HepG2 (cell line): ENCODE measurements around the gene ATPAF1. TPM values are rescaled to one million over a fixed set of nuclear protein-coding genes. Genes with fewer than 3 reads are reported as not detected.

Source experiments
- ATAC-seq: fragments of 200-7000 bp; cut with Tn5 transposase; 3 replicates; pipeline ENCODE4 v1.9.1; 2020; ENCODE audit warnings: mild to moderate bottlenecking, moderate library complexity
- BruUV-seq: library from RNA; stranded (reverse); fragments of 400-500 nt; replicated peaks from 2 replicates; lab custom pipeline; 2021; lab: Mats Ljungman, UMichigan
- CTCF ChIA-PET: fragments of 300-600 bp; formaldehyde crosslinking; extraction: SDS; loops from one replicate; lab custom pipeline; 2021; ENCODE audit warnings: low total read pairs, inconsistent platforms, low intra/inter-chr PET ratio; lab: Yijun Ruan, JAX
- POLR2A ChIA-PET: fragments of 350-600 bp; sonication (Branson Sonifier 250); formaldehyde crosslinking; loops from one replicate; lab custom pipeline; 2020; ENCODE audit warnings: antibody characterized with exemption, inconsistent platforms; lab: Yijun Ruan, JAX
- DNase-seq: peaks from one replicate; pipeline ENCODE4 v3.0.0-alpha.2; 2015; ENCODE audit warnings: low spot score
- FAIRE-seq: peaks from 3 replicates; lab custom pipeline; 2011; peaks lifted over from hg19 to GRCh38; lab: Jason Lieb, UNC
- H2AFZ ChIP-seq: one replicate; pipeline ENCODE4 v1.6.1; 2011; ENCODE audit warnings: low read length, inconsistent platforms
- H3K27ac ChIP-seq: fragments of 300-600 bp; 3 replicates; pipeline ENCODE4 v1.8.0; 2011; ENCODE audit warnings: mixed run types, mild to moderate bottlenecking, mixed read lengths, low read length, inconsistent platforms; ENCODE audit not compliant: insufficient read depth; ENCODE audit errors: extremely low read length
- H3K27me3 ChIP-seq, 2 experiments: fragments of 200-600 bp in 1 of 2; 2 replicates in 1 of 2; 3 replicates in 1 of 2; pipeline versions ENCODE4 v1.6.0 to v1.8.0; 2011; ENCODE audit warnings: low read length in 2 of 2, mild to moderate bottlenecking in 2 of 2, moderate library complexity in 2 of 2, inconsistent platforms in 1 of 2; ENCODE audit not compliant: insufficient read depth in 2 of 2, control insufficient read depth in 1 of 2
- H3K36me3 ChIP-seq, 2 experiments: fragments of 200-600 bp in 1 of 2; replicated peaks in 1 of 2; 2 replicates in 1 of 2; 3 replicates in 1 of 2; pipeline versions ENCODE4 v1.5.1 to v1.8.0; 2011; ENCODE audit warnings: low read length in 2 of 2, inconsistent platforms in 1 of 2; ENCODE audit not compliant: insufficient read depth in 2 of 2, control insufficient read depth in 1 of 2
- H3K4me1 ChIP-seq: 2 replicates; pipeline ENCODE4 v1.5.1; 2012; ENCODE audit warnings: low read length, inconsistent platforms; ENCODE audit not compliant: insufficient read depth
- H3K4me2 ChIP-seq: 2 replicates; pipeline ENCODE4 v1.6.0; 2011; ENCODE audit warnings: low read depth, low read length, inconsistent platforms
- H3K4me3 ChIP-seq, 3 experiments: fragments of 200-600 bp in 1 of 3; sonication (generic), shearing (Covaris generic) in 1 of 3; replicated peaks in 1 of 3; 2 replicates each; pipeline ENCODE4 v1.5.1; 2011 to 2016; ENCODE audit warnings: low read length in 3 of 3, inconsistent platforms in 2 of 3, low read depth in 2 of 3, mild to moderate bottlenecking in 2 of 3, control low read depth in 1 of 3, mixed read lengths in 1 of 3; ENCODE audit not compliant: insufficient read depth in 1 of 3
- H3K79me2 ChIP-seq: one replicate; pipeline ENCODE4 v1.6.1; 2011; ENCODE audit warnings: low read length, inconsistent platforms; ENCODE audit not compliant: insufficient read depth
- H3K9ac ChIP-seq: 2 replicates; pipeline ENCODE4 v1.6.0; 2011; ENCODE audit warnings: mild to moderate bottlenecking, low read depth, low read length, inconsistent platforms; ENCODE audit not compliant: insufficient read depth
- H3K9me3 ChIP-seq: 2 replicates; pipeline ENCODE4 v1.5.1; 2012; ENCODE audit warnings: mild to moderate bottlenecking, low read length
- H4K20me1 ChIP-seq: 2 replicates; pipeline ENCODE4 v1.6.0; 2011; ENCODE audit warnings: inconsistent platforms, mild to moderate bottlenecking, low read length, moderate library complexity; ENCODE audit not compliant: insufficient read depth
- CBX5 ChIP-seq: sonication (generic); formaldehyde crosslinking; IDR thresholded peaks from 2 replicates; pipeline ENCODE4 v1.4.0; 2020; ENCODE audit warnings: missing genetic modification reagents, borderline replicate concordance
- KAT7 ChIP-seq: IDR thresholded peaks from 2 replicates; pipeline ENCODE4 v1.6.1; 2018; ENCODE audit warnings: borderline replicate concordance, missing compliant biosample characterization
- SP4 ChIP-seq: sonication (generic); formaldehyde crosslinking; IDR thresholded peaks from 2 replicates; pipeline ENCODE4 v1.8.1; 2023; ENCODE audit warnings: mild to moderate bottlenecking, missing genetic modification reagents
- SUZ12 ChIP-seq: fragments of 150-350 bp; IDR thresholded peaks from 2 replicates; pipeline ENCODE4 v1.6.1; 2014; ENCODE audit warnings: low read depth, low read length
- ZBTB38 ChIP-seq: sonication (generic); formaldehyde crosslinking; IDR thresholded peaks from 2 replicates; pipeline ENCODE4 v1.5.1; 2020; ENCODE audit warnings: mild to moderate bottlenecking, missing genetic modification reagents
- ZNF770 ChIP-seq: sonication (generic); formaldehyde crosslinking; IDR thresholded peaks from 2 replicates; pipeline ENCODE4 v1.5.0; 2020; ENCODE audit warnings: mild to moderate bottlenecking, missing genetic modification reagents
- ZSCAN21 ChIP-seq: sonication (generic); formaldehyde crosslinking; IDR thresholded peaks from 2 replicates; pipeline ENCODE4 v1.8.0; 2022; ENCODE audit warnings: mild to moderate bottlenecking, missing genetic modification reagents, moderate library complexity, borderline replicate concordance
- WGBS: methylation state at CpG from one replicate; pipeline ENCODE4 v1.1.6; 2017; ENCODE audit warnings: low lambda C conversion rate; 5-methylcytosine and 5-hydroxymethylcytosine counted together
- in situ Hi-C: cut with HindIII; loops from 2 replicates; pipeline ENCODE4 v1.10.0; 2017; ENCODE audit warnings: low pct_unique_long_range_greater_than_20kb; ENCODE audit not compliant: extremely low pct_ligation_motif_present
- intact Hi-C: fragments of 100-400 bp; cut with micrococcal nuclease; formaldehyde crosslinking; loops from one replicate; pipeline ENCODE4 v1.10.0; 2022; ENCODE audit not compliant: unreplicated experiment
- polyA plus RNA-seq, 8 experiments: library from polyadenylated mRNA; depleted of rRNA in 3 of 8; stranded (reverse) in 7 of 8; unstranded in 1 of 8; fragments of >200 nt; fragmentation: Illumina TruSeq in 4 of 8; extraction: Trizol in 4 of 8; gene quantifications; 2 replicates each; pipeline versions ENCODE4 v1.2.1 to v1.2.3, GENCODE V29; 2011 to 2016; ENCODE audit warnings: low read depth in 4 of 8, missing spikeins in 1 of 8, mixed read lengths in 1 of 8; ENCODE audit not compliant: insufficient read depth in 1 of 8
- total RNA-seq, 5 experiments: library from RNA; depleted of rRNA; stranded (reverse); fragments of >200 nt; fragmentation: Illumina TruSeq; extraction: Trizol; gene quantifications; 2 replicates each; pipeline ENCODE4 v1.2.3, GENCODE V29; 2016; ENCODE audit warnings: low read depth in 1 of 5

ATPAF1 gene
- total and polyA plus RNA-seq, 2 of the 13 experiments (the other 11 are each of a cell fraction or from before 2014, with no cell fraction given) = 66.6 to 76.7 TPM

GRCh38 chr1:46582972-46583371, 85.2 kb downstream of the ATPAF1 start:
- Histone ChIP-seq H3K4me1 (peaks cover 6% of the 10 kb centered on the region), H3K36me3 (peaks cover 17 to 62% of the 10 kb centered on the region in 2 experiments; a peak in 4 of 5 replicates), H3K4me2 (no peak overlapping the region), H3K4me3 (no peak overlapping the region), H3K9ac (no peak overlapping the region), H3K9me3 (no peaks in the 10 kb centered on the region), H4K20me1 (no peaks in the 10 kb centered on the region), H3K27ac (no peak overlapping the region), H3K79me2 (no peaks in the 10 kb centered on the region), H3K27me3 (no peaks in the 10 kb centered on the region), H2AFZ (no peak overlapping the region)
- ATAC-seq (no peak), FAIRE-seq (no peak), DNase-seq (no peak)
- BruUV-seq = no TSS peak
- CTCF ChIA-PET = no interaction called here
- in situ Hi-C loops (no loop called here), intact Hi-C loops (no loop called here)
- TF ChIP-seq SP4 (CRISPR knock-in tag) (no peak), SUZ12 (no peak), CBX5 (CRISPR knock-in tag) (no peak), ZBTB38 (CRISPR knock-in tag) (no peak), ZSCAN21 (CRISPR knock-in tag) (no peak), ZNF770 (CRISPR knock-in tag) (no peak), KAT7 (CRISPR knock-in tag) (no peak)
- 94% methylated on average over 7 of the region's 7 CpGs for WGBS
- POLR2A ChIA-PET = no interaction called here

Other genes with a start within 250 kb of the ATPAF1 start
- not detected in 2 replicates for gene DMBX1, start 178.5 kb downstream of the ATPAF1 start, total RNA-seq (2016; rRNA removed; fragmentation: Illumina TruSeq; extraction: Trizol)
- gene DMBX1, start 178.5 kb downstream of the ATPAF1 start, polyA plus RNA-seq (2011; rRNA removed) = not detected in 2 replicates
- not detected in 2 replicates for gene KNCN, start 116.7 kb downstream of the ATPAF1 start, total RNA-seq (2016; rRNA removed; fragmentation: Illumina TruSeq; extraction: Trizol)
- gene KNCN, start 116.7 kb downstream of the ATPAF1 start, polyA plus RNA-seq (2011; rRNA removed) = not detected in 2 replicates
- gene MKNK1, start 64.1 kb downstream of the ATPAF1 start, total RNA-seq (2016; rRNA removed; fragmentation: Illumina TruSeq; extraction: Trizol) = 14.7 and 18.5 TPM in 2 replicates
- gene MKNK1, start 64.1 kb downstream of the ATPAF1 start, polyA plus RNA-seq (2011; rRNA removed) = 24.1 and 25.6 TPM in 2 replicates
- 3.1 and 3.5 TPM in 2 replicates for gene MOB3C, start 51.6 kb downstream of the ATPAF1 start, total RNA-seq (2016; rRNA removed; fragmentation: Illumina TruSeq; extraction: Trizol)
- gene MOB3C, start 51.6 kb downstream of the ATPAF1 start, polyA plus RNA-seq (2011; rRNA removed) = 4.1 and 6.8 TPM in 2 replicates
- gene TEX38, start 3.5 kb upstream of the ATPAF1 start, total RNA-seq (2016; rRNA removed; fragmentation: Illumina TruSeq; extraction: Trizol) = not detected in 2 replicates
- 0.07 and 0.18 TPM in 2 replicates for gene TEX38, start 3.5 kb upstream of the ATPAF1 start, polyA plus RNA-seq (2011; rRNA removed)
- 17.4 and 17.9 TPM in 2 replicates for gene EFCAB14, start 50.8 kb upstream of the ATPAF1 start, total RNA-seq (2016; rRNA removed; fragmentation: Illumina TruSeq; extraction: Trizol)
- gene EFCAB14, start 50.8 kb upstream of the ATPAF1 start, polyA plus RNA-seq (2011; rRNA removed) = 12.4 and 13.4 TPM in 2 replicates
- gene CYP4B1, start 130.7 kb upstream of the ATPAF1 start, total RNA-seq (2016; rRNA removed; fragmentation: Illumina TruSeq; extraction: Trizol) = not detected in 2 replicates
- gene CYP4B1, start 130.7 kb upstream of the ATPAF1 start, polyA plus RNA-seq (2011; rRNA removed) = 0.03 and 0.10 TPM in 2 replicates